HL-60 (cell line): ENCODE measurements around the gene BOD1L1.
A peak's percentile ranks its signal among the peaks of the same experiment; 100 is the strongest.

Source experiments
- DNase-seq, 2 experiments: peaks; one replicate each; pipeline ENCODE4 v3.0.0-alpha.2; 2010 to 2020; ENCODE audit warnings: low read depth in 1 of 2, low spot score in 1 of 2
- H3K27ac ChIP-seq: fragments of 250-450 bp; sonication (Bioruptor Pico); replicated peaks from 2 replicates; pipeline ENCODE4 v1.5.1; 2020; ENCODE audit warnings: mild to moderate bottlenecking, moderate library complexity
- H3K27me3 ChIP-seq: fragments of 250-450 bp; sonication (Bioruptor Pico); 2 replicates; pipeline ENCODE4 v1.5.1; 2021; ENCODE audit warnings: mild to moderate bottlenecking, moderate library complexity; ENCODE audit not compliant: insufficient read depth, poor library complexity, severe bottlenecking
- H3K4me3 ChIP-seq: replicated peaks from 2 replicates; pipeline ENCODE4 v1.5.1; 2011; ENCODE audit warnings: mild to moderate bottlenecking, control low read depth, low read length; ENCODE audit not compliant: insufficient read depth
- CTCF ChIP-seq: IDR thresholded peaks from one replicate; pipeline ENCODE4 v1.5.1; 2011; ENCODE audit warnings: low read length, control low read depth, inconsistent platforms; ENCODE audit not compliant: insufficient read depth
- GABPA ChIP-seq: IDR thresholded peaks from 2 replicates; pipeline ENCODE4 v1.6.1; 2012; ENCODE audit warnings: low read depth
- POLR2AphosphoS5 ChIP-seq: IDR thresholded peaks from 2 replicates; pipeline ENCODE4 v1.6.1; 2012; ENCODE audit warnings: low read depth
- REST ChIP-seq: IDR thresholded peaks from 2 replicates; pipeline ENCODE4 v1.6.1; 2012; ENCODE audit warnings: low read depth; ENCODE audit not compliant: insufficient replicate concordance
- SPI1 ChIP-seq: IDR thresholded peaks from 2 replicates; pipeline ENCODE4 v1.6.1; 2012; ENCODE audit warnings: low read depth, mild to moderate bottlenecking, borderline replicate concordance

Gene BOD1L1

GRCh38 chr4:13588954-13589353, 38.6 kb downstream of the BOD1L1 start:
- Histone ChIP-seq H3K4me3 (no peak overlapping the region), H3K27ac (no peak overlapping the region), H3K27me3 (no peaks in the 10 kb centered on the region)
- no peak for DNase-seq
- no peak for TF ChIP-seq POLR2AphosphoS5
- no peak for TF ChIP-seq CTCF
- no peak for TF ChIP-seq REST
- TF ChIP-seq SPI1, result no peak
- no peak for TF ChIP-seq GABPA

- no peaks in the 10 kb centered on the region for H3K27me3 ChIP-seq
- TF ChIP-seq POLR2AphosphoS5, result no peak
- no peak for TF ChIP-seq GABPA
- no peak for DNase-seq
- H3K27ac ChIP-seq, result no peak overlapping the region
- no peak overlapping the region for H3K4me3 ChIP-seq
These were observed 43.0 kb downstream of the BOD1L1 start for GRCh38 chr4:13584481-13584880.

- peak; percentile 60 to 87 for DNase-seq
- TF ChIP-seq CTCF (no peak), REST (no peak), POLR2AphosphoS5 (peak; percentile 75), SPI1 (peak; percentile 51; the same call in 1 of the 2 replicates), GABPA (no peak)
These were observed 47.5 kb downstream of the BOD1L1 start for GRCh38 chr4:13580036-13580435.

GRCh38 chr4:13577660-13578059, 49.9 kb downstream of the BOD1L1 start:
- Histone ChIP-seq H3K27ac (no peak overlapping the region), H3K27me3 (no peaks in the 10 kb centered on the region), H3K4me3 (no peak overlapping the region)
- TF ChIP-seq SPI1 (no peak), CTCF (no peak), GABPA (no peak), REST (no peak), POLR2AphosphoS5 (no peak)
- no peak for DNase-seq

More at GRCh38 chr4:13580036-13580435, 47.5 kb downstream of the BOD1L1 start:
- H3K27me3 ChIP-seq, result no peaks in the 10 kb centered on the region
- no peak overlapping the region for H3K4me3 ChIP-seq
- H3K27ac ChIP-seq, result peak overlapping the region; percentile 72
